Motor neuron (in vitro differentiated cells): ENCODE measurements around the gene MAP3K4. TPM values are rescaled to one million over a fixed set of nuclear protein-coding genes. Genes with fewer than 3 reads are reported as not detected.

Source experiments
- ATAC-seq, 8 experiments: fragments of 200-7000 bp; cut with Tn5 transposase; replicated peaks in 6 of 8; 2 replicates each; pipeline ENCODE4 v1.8.0; 2021; ENCODE audit warnings: mild to moderate bottlenecking in 8 of 8, moderate library complexity in 8 of 8
- H3K27ac ChIP-seq, 2 donors: fragments of 250-450 bp; sonication (Bioruptor Pico); 2 replicates each; pipeline ENCODE4 v1.9.0; 2021; ENCODE audit warnings: antibody characterized with exemption in 2 of 2, mild to moderate bottlenecking in 2 of 2, moderate library complexity in 1 of 2
- H3K4me1 ChIP-seq, 2 donors: fragments of 250-450 bp; sonication (Bioruptor Pico); replicated peaks in 1 of 2; 2 replicates each; pipeline ENCODE4 v1.6.1; 2021; ENCODE audit warnings: antibody characterized with exemption in 2 of 2, mild to moderate bottlenecking in 2 of 2, moderate library complexity in 1 of 2
- H3K4me3 ChIP-seq, 5 donors: fragments of 250-450 bp; sonication (Bioruptor Pico); 2 replicates each; pipeline ENCODE4 v1.9.0; 2021; ENCODE audit warnings: antibody characterized with exemption in 5 of 5, mild to moderate bottlenecking in 5 of 5, moderate library complexity in 4 of 5
- WGBS, 10 experiments: fragments of 450-650 bp; shearing (Covaris generic); methylation state at CpG; one replicate each; pipeline ENCODE4 v1.0.0; 2022; 5-methylcytosine and 5-hydroxymethylcytosine counted together
- in situ Hi-C, 9 experiments: fragments of 400-800 bp; cut with MboI; loops; one replicate each; pipeline ENCODE4 v1.15.0; 2021; ENCODE audit warnings: low sequenced_read_pairs in 9 of 9, low pct_unique_long_range_greater_than_20kb in 2 of 9; ENCODE audit not compliant: unreplicated experiment in 9 of 9
- total RNA-seq, 8 experiments: library from RNA; unstranded; fragments of 300-600 nt; gene quantifications; 2 replicates each; pipeline versions ENCODE4 v1.2.3 to v1.2.4, GENCODE V29; 2022

MAP3K4 gene
- total RNA-seq, 8 experiments from 2014 or later: 12.0 to 37.3 (median 24.8) TPM

- Histone ChIP-seq H3K4me1 (no peaks in the 10 kb centered on the region), H3K27ac (no peak overlapping the region), H3K4me3 (no peak overlapping the region)
- WGBS, 10 experiments: 84 to 100% (median 95%) methylated on average over 3 to 13 of the region's 13 CpGs; no CpG with 5 or more reads in 1 of the 10 experiments
- in situ Hi-C loops: no loop called here
- peak in 1 of 8 experiments; percentile 41 for ATAC-seq
Observed at GRCh38 chr6:161019324-161019839, 27.8 kb downstream of the MAP3K4 start.

- Histone ChIP-seq H3K4me1 (no peaks in the 10 kb centered on the region), H3K4me3 (no peak overlapping the region), H3K27ac (no peak overlapping the region)
- in situ Hi-C loops: no loop called here
- no peak for ATAC-seq
Observed at GRCh38 chr6:161021543-161021942, 30.0 kb downstream of the MAP3K4 start.

- 87 to 100% (median 97%) methylated on average over 2 to 8 of the region's 8 CpGs for WGBS, 10 experiments
- H3K4me3 ChIP-seq: no peak overlapping the region
- in situ Hi-C loops: no loop called here
- H3K4me1 ChIP-seq: no peaks in the 10 kb centered on the region
- ATAC-seq: no peak
- H3K27ac ChIP-seq: no peak overlapping the region
Observed at GRCh38 chr6:161021998-161022743, 30.6 kb downstream of the MAP3K4 start.

GRCh38 chr6:161023316-161023715 lies 31.7 kb downstream of the MAP3K4 start:
- no peak overlapping the region for H3K27ac ChIP-seq
- no peak overlapping the region for H3K4me3 ChIP-seq
- 20 to 86% (median 54%) methylated on average over 1 to 2 of the region's 2 CpGs; no CpG with 5 or more reads in 1 of the 10 experiments for WGBS, 10 experiments
- no peaks in the 10 kb centered on the region for H3K4me1 ChIP-seq
- in situ Hi-C loops: no loop called here
- ATAC-seq: no peak

- 89 to 100% (median 98%) methylated on average over 1 to 8 of the region's 8 CpGs for WGBS, 10 experiments
- H3K27ac ChIP-seq: no peak overlapping the region
- no peaks in the 10 kb centered on the region for H3K4me1 ChIP-seq
- no peak overlapping the region for H3K4me3 ChIP-seq
- no peak for ATAC-seq
- in situ Hi-C loops: no loop called here
Observed at GRCh38 chr6:161024364-161024920, 32.9 kb downstream of the MAP3K4 start.

- H3K4me3 ChIP-seq: no peak overlapping the region
- H3K27ac ChIP-seq: no peak overlapping the region
- ATAC-seq: no peak
- in situ Hi-C loops: no loop called here
- H3K4me1 ChIP-seq: no peaks in the 10 kb centered on the region
- 87 to 100% (median 92%) methylated on average over 2 to 3 of the region's 3 CpGs for WGBS, 10 experiments
Observed at GRCh38 chr6:161027385-161027784, 35.8 kb downstream of the MAP3K4 start.

- in situ Hi-C loops: no loop called here
- Histone ChIP-seq H3K4me1 (peaks cover 3 to 6% of the 10 kb centered on the region in 2 donors), H3K27ac (no peak overlapping the region), H3K4me3 (no peak overlapping the region)
- 18 to 100% (median 89%) methylated on average over 2 to 6 of the region's 8 CpGs for WGBS, 10 experiments
- ATAC-seq: peak in 3 of 8 experiments; percentile 50 to 73 (median 58)
Observed at GRCh38 chr6:161029195-161029809, 37.7 kb downstream of the MAP3K4 start.

- Histone ChIP-seq H3K4me3 (no peak overlapping the region), H3K4me1 (peaks cover 3 to 6% of the 10 kb centered on the region in 2 donors), H3K27ac (no peak overlapping the region)
- WGBS, 10 experiments: 23 to 86% (median 68%) methylated on average over 1 to 3 of the region's 3 CpGs; no CpG with 5 or more reads in 2 of the 10 experiments
- ATAC-seq: peak in 1 of 8 experiments; percentile 49
- in situ Hi-C loops: no loop called here
Observed at GRCh38 chr6:161031721-161032495, 40.3 kb downstream of the MAP3K4 start.

- Histone ChIP-seq H3K27ac (no peak overlapping the region), H3K4me1 (peaks cover 3 to 14% of the 10 kb centered on the region in 2 donors), H3K4me3 (no peak overlapping the region)
- 19 to 92% (median 70%) methylated on average over 2 to 5 of the region's 5 CpGs for WGBS, 10 experiments
- in situ Hi-C loops: no loop called here
- peak in 2 of 8 experiments; percentile 10 to 55 for ATAC-seq
Observed at GRCh38 chr6:161033667-161034066, 42.1 kb downstream of the MAP3K4 start.

- in situ Hi-C loops: no loop called here
- Histone ChIP-seq H3K27ac (no peak overlapping the region), H3K4me3 (no peak overlapping the region), H3K4me1 (peaks cover 3 to 14% of the 10 kb centered on the region in 2 donors)
- WGBS, 10 experiments: 80 to 100% (median 97%) methylated on average over 1 to 3 of the region's 3 CpGs; no CpG with 5 or more reads in 1 of the 10 experiments
- no peak for ATAC-seq
Observed at GRCh38 chr6:161035182-161035980, 43.8 kb downstream of the MAP3K4 start.

GRCh38 chr6:161035981-161036263 lies 44.4 kb downstream of the MAP3K4 start:
- H3K4me1 ChIP-seq: peaks cover 3 to 14% of the 10 kb centered on the region in 2 donors
- WGBS, 10 experiments: 67 to 100% (median 100%) methylated on average over 1 to 3 of the region's 3 CpGs; no CpG with 5 or more reads in 1 of the 10 experiments
- no peak overlapping the region for H3K27ac ChIP-seq
- no peak for ATAC-seq
- in situ Hi-C loops: no loop called here
- H3K4me3 ChIP-seq: no peak overlapping the region

GRCh38 chr6:161037873-161038228 lies 46.3 kb downstream of the MAP3K4 start:
- no peak overlapping the region for H3K4me3 ChIP-seq
- ATAC-seq: no peak
- no peak overlapping the region for H3K27ac ChIP-seq
- WGBS, 10 experiments: 75 to 100% (median 96%) methylated on average over 1 to 2 of the region's 2 CpGs
- peaks cover 3 to 14% of the 10 kb centered on the region in 2 donors for H3K4me1 ChIP-seq
- in situ Hi-C loops: no loop called here
